ENCODE results near the gene UGGT2.
"Not testable (repeated sequence)": the region's sequence is repeated elsewhere in the genome, so short reads cannot be mapped to it uniquely, and the experiment has no call there.

Gene UGGT2

GRCh38 chr13:95862408-95862807, 190.8 kb downstream of the UGGT2 start:
- no peak overlapping the region for H3K4me3 ChIP-seq (ENCODE audit: insufficient read depth, low read depth, low read length, poor library complexity, severe bottlenecking)
- no peaks in the 10 kb centered on the region for H3K4me1 ChIP-seq (ENCODE audit: control insufficient read depth, insufficient read depth, low read length, poor library complexity, severe bottlenecking)
- no peak overlapping the region for H3K27ac ChIP-seq (ENCODE audit: insufficient read depth, low read length, poor library complexity, severe bottlenecking)
- no peaks in the 10 kb centered on the region for H3K9me3 ChIP-seq (ENCODE audit: control insufficient read depth, low read length)
- H3K36me3 ChIP-seq (ENCODE audit: control insufficient read depth, insufficient read depth, low read length) = no peaks in the 10 kb centered on the region
- no peak for DNase-seq
- H3K27me3 ChIP-seq (replicated peaks; ENCODE audit: control insufficient read depth, insufficient read depth, low read length, poor library complexity, severe bottlenecking) = no peaks in the 10 kb centered on the region

- Histone ChIP-seq H3K4me3 (ENCODE audit: insufficient read depth, low read depth, low read length, poor library complexity, severe bottlenecking) (no peak overlapping the region), H3K36me3 (ENCODE audit: control insufficient read depth, insufficient read depth, low read length) (no peaks in the 10 kb centered on the region)
- DNase-seq = no peak
Observed at GRCh38 chr13:95861296-95861695, 191.9 kb downstream of the UGGT2 start.

GRCh38 chr13:95858286-95859075, 194.7 kb downstream of the UGGT2 start:
- Histone ChIP-seq H3K4me3 (ENCODE audit: insufficient read depth, low read depth, low read length, poor library complexity, severe bottlenecking) (no peak overlapping the region), H3K9me3 (ENCODE audit: control insufficient read depth, low read length) (no peaks in the 10 kb centered on the region), H3K36me3 (ENCODE audit: control insufficient read depth, insufficient read depth, low read length) (no peaks in the 10 kb centered on the region), H3K4me1 (ENCODE audit: control insufficient read depth, insufficient read depth, low read length, poor library complexity, severe bottlenecking) (no peaks in the 10 kb centered on the region), H3K27ac (ENCODE audit: insufficient read depth, low read length, poor library complexity, severe bottlenecking) (no peak overlapping the region), H3K27me3 (replicated peaks; ENCODE audit: control insufficient read depth, insufficient read depth, low read length, poor library complexity, severe bottlenecking) (no peaks in the 10 kb centered on the region)
- no peak for DNase-seq

More at GRCh38 chr13:95861296-95861695, 191.9 kb downstream of the UGGT2 start:
- H3K27ac ChIP-seq (ENCODE audit: insufficient read depth, low read length, poor library complexity, severe bottlenecking) = no peak overlapping the region
- H3K4me1 ChIP-seq (ENCODE audit: control insufficient read depth, insufficient read depth, low read length, poor library complexity, severe bottlenecking) = no peaks in the 10 kb centered on the region
- no peaks in the 10 kb centered on the region for H3K27me3 ChIP-seq (replicated peaks; ENCODE audit: control insufficient read depth, insufficient read depth, low read length, poor library complexity, severe bottlenecking)
- H3K9me3 ChIP-seq (ENCODE audit: control insufficient read depth, low read length) = no peaks in the 10 kb centered on the region

- H3K4me3 ChIP-seq (ENCODE audit: insufficient read depth, low read depth, low read length, poor library complexity, severe bottlenecking); H3K9me3 ChIP-seq (ENCODE audit: control insufficient read depth, low read length); DNase-seq; H3K27ac ChIP-seq (ENCODE audit: insufficient read depth, low read length, poor library complexity, severe bottlenecking); H3K36me3 ChIP-seq (ENCODE audit: control insufficient read depth, insufficient read depth, low read length); H3K27me3 ChIP-seq (replicated peaks; ENCODE audit: control insufficient read depth, insufficient read depth, low read length, poor library complexity, severe bottlenecking); H3K4me1 ChIP-seq (ENCODE audit: control insufficient read depth, insufficient read depth, low read length, poor library complexity, severe bottlenecking): not testable (repeated sequence)
Observed at GRCh38 chr13:95845656-95846055, 207.5 kb downstream of the UGGT2 start.

DNA sequence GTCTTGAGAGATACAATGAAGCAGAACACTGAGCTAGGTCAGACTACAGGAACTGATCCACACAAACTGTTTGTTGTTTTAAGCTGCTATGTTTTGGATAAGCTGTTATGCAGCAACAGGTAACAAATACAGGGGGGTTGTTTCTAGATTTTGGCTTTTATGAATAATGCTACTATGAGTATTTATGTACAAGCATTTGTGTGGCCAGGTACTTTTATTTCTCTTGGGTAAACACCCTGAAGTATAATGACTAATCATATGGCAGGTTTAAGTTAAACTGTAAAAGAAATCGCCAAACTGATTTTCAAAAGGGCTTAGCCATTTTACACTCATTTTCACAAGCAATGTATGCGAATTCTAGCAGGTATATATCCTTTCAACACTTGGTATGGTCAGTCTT, 210.3 kb downstream of the UGGT2 start:
- Histone ChIP-seq H3K27ac (ENCODE audit: insufficient read depth, low read length, poor library complexity, severe bottlenecking) (no peak overlapping the region), H3K27me3 (replicated peaks; ENCODE audit: control insufficient read depth, insufficient read depth, low read length, poor library complexity, severe bottlenecking) (no peaks in the 10 kb centered on the region), H3K9me3 (ENCODE audit: control insufficient read depth, low read length) (no peaks in the 10 kb centered on the region), H3K4me1 (ENCODE audit: control insufficient read depth, insufficient read depth, low read length, poor library complexity, severe bottlenecking) (no peaks in the 10 kb centered on the region), H3K4me3 (ENCODE audit: insufficient read depth, low read depth, low read length, poor library complexity, severe bottlenecking) (no peak overlapping the region), H3K36me3 (ENCODE audit: control insufficient read depth, insufficient read depth, low read length) (no peaks in the 10 kb centered on the region)
- DNase-seq = no peak

DNA sequence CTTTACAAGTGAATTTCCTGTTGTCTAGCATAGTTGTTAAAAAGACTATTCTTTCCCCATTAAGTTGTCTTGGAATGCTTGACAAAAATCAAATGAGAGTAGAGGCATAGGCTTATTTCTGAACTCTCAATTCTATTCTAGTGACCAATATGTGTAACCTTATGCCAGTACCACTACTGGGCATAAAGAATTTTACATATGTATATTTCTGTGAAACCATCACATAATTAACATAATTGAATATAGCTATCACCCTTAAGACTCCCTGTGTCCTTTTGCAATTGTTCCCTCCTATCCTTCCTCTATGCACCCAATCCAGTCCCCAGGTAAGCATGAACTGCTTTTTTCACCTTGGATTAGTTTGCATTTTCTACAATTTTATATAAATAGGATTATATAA, 211.3 kb downstream of the UGGT2 start:
- DNase-seq = no peak
- Histone ChIP-seq H3K36me3 (ENCODE audit: control insufficient read depth, insufficient read depth, low read length) (no peaks in the 10 kb centered on the region), H3K9me3 (ENCODE audit: control insufficient read depth, low read length) (no peaks in the 10 kb centered on the region), H3K27me3 (replicated peaks; ENCODE audit: control insufficient read depth, insufficient read depth, low read length, poor library complexity, severe bottlenecking) (no peaks in the 10 kb centered on the region), H3K4me1 (ENCODE audit: control insufficient read depth, insufficient read depth, low read length, poor library complexity, severe bottlenecking) (no peaks in the 10 kb centered on the region), H3K4me3 (ENCODE audit: insufficient read depth, low read depth, low read length, poor library complexity, severe bottlenecking) (no peak overlapping the region), H3K27ac (ENCODE audit: insufficient read depth, low read length, poor library complexity, severe bottlenecking) (no peak overlapping the region)

- DNase-seq = peak; percentile 9 to 50 (median 24)
- Histone ChIP-seq H3K4me3 (ENCODE audit: insufficient read depth, low read depth, low read length, poor library complexity, severe bottlenecking) (no peak overlapping the region), H3K27me3 (replicated peaks; ENCODE audit: control insufficient read depth, insufficient read depth, low read length, poor library complexity, severe bottlenecking) (no peaks in the 10 kb centered on the region), H3K4me1 (ENCODE audit: control insufficient read depth, insufficient read depth, low read length, poor library complexity, severe bottlenecking) (no peaks in the 10 kb centered on the region), H3K36me3 (ENCODE audit: control insufficient read depth, insufficient read depth, low read length) (no peaks in the 10 kb centered on the region), H3K27ac (ENCODE audit: insufficient read depth, low read length, poor library complexity, severe bottlenecking) (no peak overlapping the region), H3K9me3 (ENCODE audit: control insufficient read depth, low read length) (no peaks in the 10 kb centered on the region)
Observed at GRCh38 chr13:95834134-95834765, 219.0 kb downstream of the UGGT2 start.

DNA sequence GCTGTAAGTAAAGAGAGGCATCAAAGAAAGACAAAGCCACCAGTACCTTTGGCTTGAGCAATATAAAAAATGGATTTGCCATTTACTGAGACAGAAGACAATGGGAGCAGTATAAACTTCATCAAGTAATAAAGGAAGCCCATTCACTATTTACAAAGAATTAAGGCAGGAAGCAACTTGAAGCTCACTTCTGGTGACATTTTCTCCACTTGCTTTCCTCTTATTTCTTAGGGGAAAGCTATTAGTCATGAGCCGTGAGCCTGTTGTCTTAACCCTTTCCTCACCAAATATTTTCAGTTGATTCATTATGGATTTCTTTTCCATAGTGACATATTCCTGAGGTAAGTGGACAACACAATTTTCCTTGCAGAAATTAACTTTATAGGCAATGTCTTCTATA, 219.5 kb downstream of the UGGT2 start:
- Histone ChIP-seq H3K27me3 (replicated peaks; ENCODE audit: control insufficient read depth, insufficient read depth, low read length, poor library complexity, severe bottlenecking) (no peaks in the 10 kb centered on the region), H3K36me3 (ENCODE audit: control insufficient read depth, insufficient read depth, low read length) (no peaks in the 10 kb centered on the region), H3K27ac (ENCODE audit: insufficient read depth, low read length, poor library complexity, severe bottlenecking) (no peak overlapping the region), H3K4me3 (ENCODE audit: insufficient read depth, low read depth, low read length, poor library complexity, severe bottlenecking) (no peak overlapping the region), H3K9me3 (ENCODE audit: control insufficient read depth, low read length) (no peaks in the 10 kb centered on the region), H3K4me1 (ENCODE audit: control insufficient read depth, insufficient read depth, low read length, poor library complexity, severe bottlenecking) (no peaks in the 10 kb centered on the region)
- DNase-seq = no peak

- H3K9me3 ChIP-seq (ENCODE audit: control insufficient read depth, low read length) = no peaks in the 10 kb centered on the region
- H3K27me3 ChIP-seq (replicated peaks; ENCODE audit: control insufficient read depth, insufficient read depth, low read length, poor library complexity, severe bottlenecking) = no peaks in the 10 kb centered on the region
- H3K27ac ChIP-seq (ENCODE audit: insufficient read depth, low read length, poor library complexity, severe bottlenecking) = no peak overlapping the region
- DNase-seq = no peak
- H3K36me3 ChIP-seq (ENCODE audit: control insufficient read depth, insufficient read depth, low read length) = no peaks in the 10 kb centered on the region
- H3K4me1 ChIP-seq (ENCODE audit: control insufficient read depth, insufficient read depth, low read length, poor library complexity, severe bottlenecking) = no peaks in the 10 kb centered on the region
- H3K4me3 ChIP-seq (ENCODE audit: insufficient read depth, low read depth, low read length, poor library complexity, severe bottlenecking) = no peak overlapping the region
Observed at GRCh38 chr13:95833126-95833525, 220.1 kb downstream of the UGGT2 start.

GRCh38 chr13:95822303-95822702, 230.9 kb downstream of the UGGT2 start:
- no peak for DNase-seq
- H3K4me3 ChIP-seq (ENCODE audit: insufficient read depth, low read depth, low read length, poor library complexity, severe bottlenecking) = no peak overlapping the region
- H3K27ac ChIP-seq (ENCODE audit: insufficient read depth, low read length, poor library complexity, severe bottlenecking) = no peak overlapping the region
- no peaks in the 10 kb centered on the region for H3K4me1 ChIP-seq (ENCODE audit: control insufficient read depth, insufficient read depth, low read length, poor library complexity, severe bottlenecking)
- no peaks in the 10 kb centered on the region for H3K27me3 ChIP-seq (replicated peaks; ENCODE audit: control insufficient read depth, insufficient read depth, low read length, poor library complexity, severe bottlenecking)
- H3K9me3 ChIP-seq (ENCODE audit: control insufficient read depth, low read length) = no peaks in the 10 kb centered on the region
- H3K36me3 ChIP-seq (ENCODE audit: control insufficient read depth, insufficient read depth, low read length) = no peaks in the 10 kb centered on the region

Data from effector memory CD4-positive, alpha-beta T cell (primary cell).